Mesodermal cell (in vitro differentiated cells): ENCODE data around the gene PCSK5.
A peak's percentile ranks its signal among the peaks of the same experiment; 100 is the strongest.

ENCODE experiments used
- H3K27ac ChIP-seq: 2 replicates; pipeline ENCODE4 v1.7.0; 2013; ENCODE audit warnings: mild to moderate bottlenecking, low read depth, low read length, moderate library complexity; ENCODE audit not compliant: severe bottlenecking
- H3K36me3 ChIP-seq: 2 replicates; pipeline ENCODE4 v1.7.1; 2013; ENCODE audit warnings: mild to moderate bottlenecking, low read length, moderate library complexity; ENCODE audit not compliant: control insufficient read depth, insufficient read depth
- H3K4me1 ChIP-seq: one replicate; pipeline ENCODE4 v1.7.1; 2013; ENCODE audit warnings: mild to moderate bottlenecking, low read length; ENCODE audit not compliant: insufficient read depth, control insufficient read depth, poor library complexity, severe bottlenecking
- H3K4me3 ChIP-seq: 2 replicates; pipeline ENCODE4 v1.7.0; 2013; ENCODE audit warnings: low read length, control low read depth, mild to moderate bottlenecking; ENCODE audit not compliant: insufficient read depth, poor library complexity, severe bottlenecking; ENCODE audit errors: extremely low read depth
- H3K9me3 ChIP-seq: 2 replicates; pipeline ENCODE4 v1.7.1; 2013; ENCODE audit warnings: mild to moderate bottlenecking, low read length, moderate library complexity; ENCODE audit not compliant: control insufficient read depth
- WGBS, 2 experiments: methylation state at CpG; one replicate each; pipeline ENCODE4 v1.1.5; 2013; ENCODE audit warnings: missing lambda C conversion rate in 2 of 2; ENCODE audit not compliant: insufficient coverage in 2 of 2; 5-methylcytosine and 5-hydroxymethylcytosine counted together

PCSK5 gene

DNA sequence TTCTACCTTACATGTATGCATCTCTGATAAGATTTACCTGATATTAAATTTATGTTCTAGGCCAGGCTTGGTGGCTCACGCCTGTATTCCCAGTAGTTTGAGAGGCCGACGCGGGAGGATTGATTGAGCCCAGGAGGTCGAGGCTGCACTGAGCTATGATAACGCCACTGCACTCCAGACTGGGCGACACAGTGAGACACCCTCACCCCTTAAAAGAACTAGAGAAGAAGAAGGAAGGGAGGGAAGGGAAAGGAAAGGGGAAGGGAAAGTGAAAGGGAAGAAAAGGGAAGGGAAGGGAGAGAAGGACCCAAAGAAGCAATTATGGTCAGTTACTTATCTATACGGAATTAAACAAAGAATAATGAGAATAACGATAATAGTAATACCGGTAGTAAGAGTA is 504.9 kb downstream of the PCSK5 start:
- H3K9me3 ChIP-seq: no peaks in the 10 kb centered on the region
- H3K36me3 ChIP-seq: peaks cover 18% of the 10 kb centered on the region
- H3K4me3 ChIP-seq: peak overlapping the region; percentile 76
- peaks cover 4% of the 10 kb centered on the region for H3K4me1 ChIP-seq
- WGBS, 2 experiments: 92 to 97% methylated on average over 7 of the region's 10 CpGs
- H3K27ac ChIP-seq: peak overlapping the region; percentile 57

- Histone ChIP-seq H3K4me3 (no peak overlapping the region), H3K36me3 (peaks cover 16% of the 10 kb centered on the region), H3K4me1 (peaks cover 4% of the 10 kb centered on the region), H3K27ac (no peak overlapping the region), H3K9me3 (no peaks in the 10 kb centered on the region)
- WGBS, 2 experiments: 83 to 85% methylated on average over 1 to 5 of the region's 6 CpGs
Observed at GRCh38 chr9:76396144-76396543, 505.7 kb downstream of the PCSK5 start.

DNA sequence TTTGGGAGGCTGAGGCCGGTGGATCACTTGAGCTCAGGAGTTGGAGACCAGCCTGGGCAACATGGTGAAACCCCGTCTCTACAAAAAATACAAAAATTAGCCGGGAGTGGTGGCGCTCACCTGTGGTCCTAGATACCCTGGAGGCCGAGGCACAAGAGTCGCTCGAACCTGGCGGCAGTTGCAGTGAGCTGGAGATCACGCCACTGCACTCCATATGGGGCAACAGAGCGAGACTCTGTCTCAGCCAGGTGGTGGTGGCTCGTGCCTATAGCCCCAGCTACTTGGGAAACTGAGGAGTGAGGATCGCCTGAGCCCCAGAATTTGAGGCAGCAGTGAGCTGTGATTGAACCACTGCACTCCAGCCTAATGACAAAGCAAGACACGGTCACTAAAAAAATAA is 506.1 kb downstream of the PCSK5 start:
- Histone ChIP-seq H3K4me3 (no peak overlapping the region), H3K4me1 (peaks cover 4% of the 10 kb centered on the region), H3K9me3 (no peaks in the 10 kb centered on the region), H3K36me3 (peaks cover 12% of the 10 kb centered on the region), H3K27ac (no peak overlapping the region)
- 91 to 92% methylated on average over 12 to 13 of the region's 13 CpGs for WGBS, 2 experiments

DNA sequence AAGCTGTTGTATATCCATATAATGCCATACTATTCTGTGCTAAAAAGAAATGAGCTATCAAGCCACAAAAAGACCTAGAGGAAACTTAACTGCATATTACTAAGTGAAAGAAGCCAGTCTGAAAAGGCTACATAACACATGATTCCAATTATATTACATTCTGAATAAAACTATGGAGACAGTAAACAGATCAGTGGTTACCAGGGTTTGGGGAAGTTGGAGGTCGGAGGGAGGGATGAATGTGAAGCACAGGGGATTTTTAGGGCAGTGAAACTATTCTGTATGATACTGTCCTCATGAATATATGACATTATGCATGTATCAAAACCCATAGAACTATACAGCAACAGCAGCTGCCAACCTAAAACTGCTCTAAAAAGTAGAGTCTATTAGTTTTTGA is 509.4 kb downstream of the PCSK5 start:
- no peak overlapping the region for H3K27ac ChIP-seq
- no peaks in the 10 kb centered on the region for H3K9me3 ChIP-seq
- H3K4me1 ChIP-seq: peaks cover 4% of the 10 kb centered on the region
- no peaks in the 10 kb centered on the region for H3K36me3 ChIP-seq
- H3K4me3 ChIP-seq: no peak overlapping the region
- WGBS, 2 experiments: no CpG with 5 or more reads among the region's 1 CpG

- Histone ChIP-seq H3K4me3 (no peak overlapping the region), H3K4me1 (no peaks in the 10 kb centered on the region), H3K36me3 (no peaks in the 10 kb centered on the region), H3K27ac (no peak overlapping the region), H3K9me3 (no peaks in the 10 kb centered on the region)
- 89% methylated on average over 1 of the region's 1 CpG; no CpG with 5 or more reads in 1 of the 2 experiments for WGBS, 2 experiments
Observed at GRCh38 chr9:76400534-76401096, 510.1 kb downstream of the PCSK5 start.

GRCh38 chr9:76401176-76401575 is 510.7 kb downstream of the PCSK5 start:
- Histone ChIP-seq H3K4me1 (no peaks in the 10 kb centered on the region), H3K36me3 (no peaks in the 10 kb centered on the region), H3K9me3 (no peaks in the 10 kb centered on the region), H3K4me3 (no peak overlapping the region), H3K27ac (no peak overlapping the region)
- WGBS, 2 experiments: 86% methylated on average over 1 of the region's 2 CpGs; no CpG with 5 or more reads in 1 of the 2 experiments

DNA sequence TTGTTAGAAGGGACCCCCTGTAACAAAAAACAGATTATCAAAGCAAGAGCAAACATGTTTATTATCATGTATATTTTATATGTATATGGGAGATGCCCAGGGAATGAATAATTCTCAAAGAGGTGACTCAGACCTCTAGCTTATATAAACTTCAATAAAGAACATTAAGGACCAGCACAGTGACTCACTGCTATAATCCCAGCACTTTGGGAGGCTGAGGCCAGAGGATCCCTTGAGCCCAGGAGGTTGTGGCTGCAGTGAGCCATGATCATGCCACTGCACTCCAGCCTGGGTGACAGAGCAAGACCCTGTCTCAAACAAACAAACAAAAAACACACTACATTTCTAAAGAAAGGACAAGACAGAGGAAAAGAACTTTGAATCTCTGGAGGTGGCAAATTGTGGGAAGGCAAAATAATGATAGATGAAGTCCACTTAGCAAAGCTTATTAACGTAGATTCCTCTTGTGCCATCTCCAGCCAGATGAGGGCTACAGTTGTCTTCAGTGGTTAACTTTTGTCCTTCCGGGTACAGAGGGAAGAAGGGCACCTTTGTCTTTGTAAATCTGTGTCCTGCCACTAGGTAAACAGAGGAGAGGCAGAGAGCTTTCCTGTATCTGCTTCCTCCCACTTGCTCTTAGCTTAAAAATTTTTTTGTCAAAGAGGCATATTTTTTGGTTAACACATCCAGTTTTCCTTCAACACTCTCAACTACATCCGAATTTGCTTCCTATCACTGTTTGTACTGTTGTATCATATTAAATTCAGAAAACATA is 511.3 kb downstream of the PCSK5 start:
- H3K27ac ChIP-seq: no peak overlapping the region

DNA sequence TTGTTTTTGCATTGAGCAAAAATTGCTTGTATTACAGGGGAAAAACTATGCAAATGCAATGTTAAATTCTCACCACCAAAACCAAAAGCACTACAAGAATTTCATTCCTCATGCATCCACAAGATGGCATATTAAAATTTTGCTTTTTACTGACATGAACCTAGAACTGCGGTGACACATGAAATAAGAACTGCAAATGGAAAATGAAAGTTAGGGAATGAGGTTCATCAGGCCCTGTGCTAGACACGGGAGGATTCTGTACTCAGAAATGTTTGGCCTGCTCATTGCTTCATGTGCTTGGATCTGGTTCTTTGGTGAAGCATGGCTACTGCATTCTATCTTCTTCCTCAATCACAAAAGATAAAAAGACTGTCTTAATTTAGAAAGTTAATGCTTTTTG is 512.9 kb downstream of the PCSK5 start:
- Histone ChIP-seq H3K36me3 (no peaks in the 10 kb centered on the region), H3K9me3 (no peaks in the 10 kb centered on the region), H3K4me3 (no peak overlapping the region), H3K27ac (no peak overlapping the region), H3K4me1 (no peaks in the 10 kb centered on the region)
- 76 to 82% methylated on average over 2 of the region's 2 CpGs for WGBS, 2 experiments

More for the DNA sequence above, 511.3 kb downstream of the PCSK5 start:
- 67 to 80% methylated on average over 1 to 2 of the region's 3 CpGs for WGBS, 2 experiments
- no peak overlapping the region for H3K4me3 ChIP-seq
- H3K36me3 ChIP-seq: no peaks in the 10 kb centered on the region
- H3K4me1 ChIP-seq: no peaks in the 10 kb centered on the region
- no peaks in the 10 kb centered on the region for H3K9me3 ChIP-seq

GRCh38 chr9:76404401-76404800 is 513.9 kb downstream of the PCSK5 start:
- no peak overlapping the region for H3K4me3 ChIP-seq
- H3K27ac ChIP-seq: no peak overlapping the region
- WGBS, 2 experiments: 90% methylated on average over 1 of the region's 1 CpG; no CpG with 5 or more reads in 1 of the 2 experiments
- no peaks in the 10 kb centered on the region for H3K9me3 ChIP-seq
- no peaks in the 10 kb centered on the region for H3K4me1 ChIP-seq
- no peaks in the 10 kb centered on the region for H3K36me3 ChIP-seq

GRCh38 chr9:76405340-76405739 is 514.9 kb downstream of the PCSK5 start:
- Histone ChIP-seq H3K9me3 (no peaks in the 10 kb centered on the region), H3K4me3 (no peak overlapping the region), H3K4me1 (no peaks in the 10 kb centered on the region), H3K27ac (no peak overlapping the region), H3K36me3 (no peaks in the 10 kb centered on the region)
- WGBS, 2 experiments: 86 to 100% methylated on average over 2 of the region's 3 CpGs

GRCh38 chr9:76405868-76406267 is 515.4 kb downstream of the PCSK5 start:
- Histone ChIP-seq H3K9me3 (no peaks in the 10 kb centered on the region), H3K4me3 (no peak overlapping the region), H3K27ac (no peak overlapping the region), H3K4me1 (no peaks in the 10 kb centered on the region), H3K36me3 (no peaks in the 10 kb centered on the region)
